MCF 10A (cell line): ENCODE measurements around the gene SSBP2. TPM values are rescaled to one million over a fixed set of nuclear protein-coding genes. Genes with fewer than 3 reads are reported as not detected.

Experiments used
- BruUV-seq: library from RNA; stranded (reverse); fragments of 400-500 nt; replicated peaks from 2 replicates; lab custom pipeline; 2021; lab: Mats Ljungman, UMichigan
- CTCF ChIA-PET: fragments of 300-600 bp; sonication (Branson Sonifier 250); formaldehyde crosslinking; extraction: SDS; loops from one replicate; lab custom pipeline; 2021; ENCODE audit warnings: antibody characterized with exemption, inconsistent platforms; lab: Yijun Ruan, JAX
- POLR2A ChIA-PET: fragments of 300-600, 350-650 bp; sonication (Branson Sonifier 250); formaldehyde crosslinking; extraction: SDS; loops from one replicate; lab custom pipeline; 2020; ENCODE audit warnings: antibody characterized with exemption, inconsistent platforms; lab: Yijun Ruan, JAX
- DNase-seq: peaks from one replicate; pipeline ENCODE4 v3.0.0-alpha.2; 2018; ENCODE audit not compliant: unreplicated experiment
- H3K27ac Mint-ChIP-seq: one replicate; pipeline ENCODE4 v1.8.0; 2022; ENCODE audit warnings: mild to moderate bottlenecking, low read depth, mixed read lengths; ENCODE audit not compliant: unreplicated experiment
- H3K27me3 Mint-ChIP-seq: one replicate; pipeline ENCODE4 v1.8.0; 2022; ENCODE audit warnings: mixed read lengths; ENCODE audit not compliant: insufficient read depth, unreplicated experiment
- H3K36me3 Mint-ChIP-seq: one replicate; pipeline ENCODE4 v1.8.0; 2022; ENCODE audit warnings: mild to moderate bottlenecking, moderate library complexity, mixed read lengths; ENCODE audit not compliant: insufficient read depth, unreplicated experiment
- H3K4me1 Mint-ChIP-seq: one replicate; pipeline ENCODE4 v1.8.0; 2022; ENCODE audit warnings: mixed read lengths; ENCODE audit not compliant: insufficient read depth, unreplicated experiment
- H3K4me3 Mint-ChIP-seq: one replicate; pipeline ENCODE4 v1.8.0; 2022; ENCODE audit warnings: mild to moderate bottlenecking, moderate library complexity, mixed read lengths; ENCODE audit not compliant: unreplicated experiment
- H3K9me3 Mint-ChIP-seq: one replicate; pipeline ENCODE4 v1.8.0; 2022; ENCODE audit warnings: mixed read lengths; ENCODE audit not compliant: unreplicated experiment
- CTCF ChIP-seq: fragments of 200-600 bp; IDR thresholded peaks from one replicate; pipeline ENCODE4 v1.8.0; 2022; ENCODE audit warnings: antibody characterized with exemption, mild to moderate bottlenecking; ENCODE audit not compliant: unreplicated experiment
- intact Hi-C: fragments of 100-400 bp; cut with micrococcal nuclease; formaldehyde crosslinking; loops from 2 replicates; pipeline ENCODE4 v1.14.1; 2022
- total RNA-seq: library from RNA; stranded (reverse); gene quantifications from 2 replicates; pipeline ENCODE4 v1.2.3, GENCODE V29; 2022

SSBP2 gene
- total RNA-seq, 1 experiment from 2014 or later = 52.7 TPM

GRCh38 chr5:81790336-81790735 lies 39.4 kb upstream of the SSBP2 start:
- Mint-ChIP-seq H3K27ac (peak overlapping the region; percentile 92), H3K4me1 (peaks cover 25% of the 10 kb centered on the region), H3K4me3 (no peak overlapping the region), H3K36me3 (no peaks in the 10 kb centered on the region), H3K27me3 (no peaks in the 10 kb centered on the region), H3K9me3 (peaks cover under 1% of the 10 kb centered on the region)
- TF ChIP-seq CTCF = no peak
- no peak for DNase-seq
- CTCF ChIA-PET = interaction anchor here (0.6 to 4.0 kb wide), 3 partner anchors 28 to 375 kb away, joined by 3 to 22 read pairs (median 20); no protein-coding TSS in a partner anchor
- POLR2A ChIA-PET = interaction anchor here (0.8 to 6.6 kb wide), 6 partner anchors 29 to 61 kb away, joined by 3 to 125 read pairs (median 43); partner anchors contain the start of gene SSBP2
- intact Hi-C loops = no loop called here
- BruUV-seq = no TSS peak

- no TSS peak for BruUV-seq
- ChIA-PET CTCF (interaction anchor here (0.6 to 4.0 kb wide), 10 partner anchors 24 to 376 kb away, joined by 3 to 22 read pairs (median 4); partner anchors contain the start of gene SSBP2), POLR2A (interaction anchor here (0.7 to 6.6 kb wide), 25 partner anchors 9 to 378 kb away, joined by 3 to 125 read pairs (median 6); partner anchors contain the start of gene SSBP2)
- Mint-ChIP-seq H3K27me3 (no peaks in the 10 kb centered on the region), H3K36me3 (no peaks in the 10 kb centered on the region), H3K27ac (peak overlapping the region; percentile 92), H3K4me1 (peaks cover 25% of the 10 kb centered on the region), H3K4me3 (no peak overlapping the region), H3K9me3 (peaks cover 7% of the 10 kb centered on the region)
- TF ChIP-seq CTCF = no peak
- intact Hi-C loops = no loop called here
- DNase-seq = peak; percentile 86
Observed at GRCh38 chr5:81789033-81789432, 38.1 kb upstream of the SSBP2 start.

GRCh38 chr5:81788329-81788728 lies 37.4 kb upstream of the SSBP2 start:
- H3K27me3 Mint-ChIP-seq = no peaks in the 10 kb centered on the region
- peaks cover 25% of the 10 kb centered on the region for H3K4me1 Mint-ChIP-seq
- ChIA-PET CTCF (interaction anchor here (0.8 to 4.0 kb wide), 8 partner anchors 25 to 377 kb away, joined by 3 to 22 read pairs (median 5); partner anchors contain the start of gene SSBP2), POLR2A (interaction anchor here (0.7 to 6.6 kb wide), 25 partner anchors 9 to 379 kb away, joined by 3 to 125 read pairs (median 6); partner anchors contain the start of gene SSBP2)
- DNase-seq = peak; percentile 22
- intact Hi-C loops = no loop called here
- TF ChIP-seq CTCF = no peak
- H3K27ac Mint-ChIP-seq = peak overlapping the region; percentile 92
- no peaks in the 10 kb centered on the region for H3K36me3 Mint-ChIP-seq
- peaks cover 7% of the 10 kb centered on the region for H3K9me3 Mint-ChIP-seq
- H3K4me3 Mint-ChIP-seq = peak overlapping the region; percentile 45
- no TSS peak for BruUV-seq

- BruUV-seq = no TSS peak
- CTCF ChIA-PET = interaction anchor here (0.7 to 4.0 kb wide), 8 partner anchors 33 to 380 kb away, joined by 3 to 22 read pairs (median 10); partner anchors contain the start of gene SSBP2
- Mint-ChIP-seq H3K27ac (peak overlapping the region; percentile 92), H3K27me3 (no peaks in the 10 kb centered on the region), H3K4me3 (peak overlapping the region; percentile 45), H3K9me3 (peaks cover 7% of the 10 kb centered on the region), H3K4me1 (peaks cover 25% of the 10 kb centered on the region), H3K36me3 (no peaks in the 10 kb centered on the region)
- no peak for TF ChIP-seq CTCF
- POLR2A ChIA-PET = interaction anchor here (0.5 to 6.6 kb wide), 29 partner anchors 9 to 490 kb away, joined by 3 to 125 read pairs (median 5); partner anchors contain the start of genes RPS23 and SSBP2
- peak; percentile 93 for DNase-seq
- intact Hi-C loops = loop anchor here (1.0 kb wide), 2 partner anchors 36 to 64 kb away; partner anchors contain the start of gene SSBP2
Observed at GRCh38 chr5:81787474-81788242, 36.8 kb upstream of the SSBP2 start.
